ENCODE results near the gene ARSH. TPM values are rescaled to one million over a fixed set of nuclear protein-coding genes. Genes with fewer than 3 reads are reported as not detected.

The ARSH gene
- total and polyA plus RNA-seq, 9 donors, result not detected

GRCh38 chrX:3026074-3026815 is 19.9 kb downstream of the ARSH start:
- Histone ChIP-seq H3K9me3 (no peaks in the 10 kb centered on the region), H3K4me3 (no peak overlapping the region), H3K36me3 (no peaks in the 10 kb centered on the region), H3K4me1 (ENCODE audit: insufficient read depth) (no peaks in the 10 kb centered on the region), H3K27me3 (no peaks in the 10 kb centered on the region), H3K27ac (no peak overlapping the region)
- no peak for DNase-seq
- intact Hi-C loops (cut with DNase I), result no loop called here
- TF ChIP-seq CTCF (IDR thresholded peaks at IDR 0.05) (no peak), EP300 (IDR thresholded peaks at IDR 0.05) (no peak), POLR2A (IDR thresholded peaks at IDR 0.05) (no peak)
- 75 to 80% (median 79%) methylated on average over 10 of the region's 10 CpGs for WGBS, 3 donors

GRCh38 chrX:3029129-3029528 is 22.8 kb downstream of the ARSH start:
- Histone ChIP-seq H3K27ac (no peak overlapping the region), H3K4me1 (ENCODE audit: insufficient read depth) (no peaks in the 10 kb centered on the region), H3K27me3 (no peaks in the 10 kb centered on the region), H3K4me3 (no peak overlapping the region), H3K36me3 (no peaks in the 10 kb centered on the region), H3K9me3 (no peaks in the 10 kb centered on the region)
- 78 to 82% (median 81%) methylated on average over 13 of the region's 13 CpGs for WGBS, 3 donors
- no peak for TF ChIP-seq POLR2A (IDR thresholded peaks at IDR 0.05)
- TF ChIP-seq EP300 (IDR thresholded peaks at IDR 0.05), result no peak
- TF ChIP-seq CTCF (IDR thresholded peaks at IDR 0.05), result no peak
- intact Hi-C loops (cut with DNase I), result no loop called here
- DNase-seq, result no peak

- DNase-seq, result no peak
- H3K27me3 ChIP-seq, result no peaks in the 10 kb centered on the region
- H3K36me3 ChIP-seq, result no peaks in the 10 kb centered on the region
- intact Hi-C loops (cut with DNase I), result no loop called here
- no peak overlapping the region for H3K4me3 ChIP-seq
- 79 to 88% (median 80%) methylated on average over 3 of the region's 3 CpGs for WGBS, 3 donors
- H3K27ac ChIP-seq, result no peak overlapping the region
- H3K4me1 ChIP-seq (ENCODE audit: insufficient read depth), result no peaks in the 10 kb centered on the region
- TF ChIP-seq POLR2A (IDR thresholded peaks at IDR 0.05) (no peak), EP300 (IDR thresholded peaks at IDR 0.05) (no peak), CTCF (IDR thresholded peaks at IDR 0.05) (no peak)
- H3K9me3 ChIP-seq, result no peaks in the 10 kb centered on the region
Observed at GRCh38 chrX:3037218-3037617, 30.9 kb downstream of the ARSH start.

- H3K9me3 ChIP-seq, result no peaks in the 10 kb centered on the region
- DNase-seq, result no peak
- H3K4me3 ChIP-seq, result no peak overlapping the region
- intact Hi-C loops (cut with DNase I), result no loop called here
- TF ChIP-seq EP300 (IDR thresholded peaks at IDR 0.05) (no peak), CTCF (IDR thresholded peaks at IDR 0.05) (no peak), POLR2A (IDR thresholded peaks at IDR 0.05) (no peak)
- H3K27ac ChIP-seq, result no peak overlapping the region
- WGBS, 3 donors, result 33 to 40% (median 34%) methylated on average over 3 of the region's 3 CpGs
- H3K36me3 ChIP-seq, result no peaks in the 10 kb centered on the region
- no peaks in the 10 kb centered on the region for H3K27me3 ChIP-seq
- no peaks in the 10 kb centered on the region for H3K4me1 ChIP-seq (ENCODE audit: insufficient read depth)
Observed at GRCh38 chrX:3044196-3044595, 37.9 kb downstream of the ARSH start.
